Stomach (tissue), 9 donors: ENCODE measurements around the gene TSPAN33. TPM values are rescaled to one million over a fixed set of nuclear protein-coding genes. Genes with fewer than 3 reads are reported as not detected.
A peak's percentile ranks its signal among the peaks of the same experiment; 100 is the strongest.

Experiments used
- DNase-seq, 2 donors: peaks; one replicate each; pipeline versions ENCODE4 v3.0.0 to v3.0.0-alpha.2; 2013 to 2019
- H3K27ac ChIP-seq, 5 donors: fragments of 200-600 bp in 4 of 5; sonication (generic) in 4 of 5; one replicate each; pipeline ENCODE4 v1.5.1; 2013 to 2019; ENCODE audit warnings: mild to moderate bottlenecking in 1 of 5, moderate library complexity in 1 of 5
- H3K27me3 ChIP-seq, 3 donors: fragments of 200-600 bp; sonication (generic); one replicate each; pipeline ENCODE4 v1.5.1; 2017 to 2019; ENCODE audit warnings: mixed run types in 1 of 3
- H3K36me3 ChIP-seq, 4 donors: fragments of 200-600 bp; sonication (generic); 1 replicate in 3 of 4; 2 replicates in 1 of 4; pipeline ENCODE4 v1.5.1; 2016 to 2019
- H3K4me1 ChIP-seq, 4 donors: fragments of 200-600 bp; sonication (generic); one replicate each; pipeline ENCODE4 v1.5.1; 2016 to 2019
- H3K4me3 ChIP-seq, 4 donors: fragments of 200-600 bp; sonication (generic) in 3 of 4; one replicate each; pipeline ENCODE4 v1.5.1; 2016 to 2019; ENCODE audit warnings: mild to moderate bottlenecking in 1 of 4
- H3K9me3 ChIP-seq, 4 donors: fragments of 200-600 bp; sonication (generic); one replicate each; pipeline ENCODE4 v1.5.1; 2016 to 2019
- EP300 ChIP-seq: sonication (generic); formaldehyde crosslinking; IDR thresholded peaks from one replicate; pipeline ENCODE4 v1.6.1; 2017; ENCODE audit warnings: antibody characterized with exemption
- POLR2A ChIP-seq, 4 donors: fragments of 450-650 bp; IDR thresholded peaks; one replicate each; pipeline ENCODE4 v1.6.1; 2016; ENCODE audit warnings: antibody characterized with exemption in 4 of 4, control low read depth in 2 of 4, mild to moderate bottlenecking in 1 of 4, moderate library complexity in 1 of 4
- POLR2AphosphoS5 ChIP-seq, 3 donors: sonication (generic); formaldehyde crosslinking; IDR thresholded peaks; one replicate each; pipeline ENCODE4 v1.6.1; 2016; ENCODE audit warnings: antibody characterized with exemption in 3 of 3
- WGBS, 5 donors: extraction: QIAGEN DNeasy Blood & Tissue Kit in 3 of 5; methylation state at CpG; one replicate each; pipeline versions ENCODE4 v1.1.5 to v1.1.7; 2013 to 2018; 5-methylcytosine and 5-hydroxymethylcytosine counted together
- intact Hi-C: fragments of 100-400 bp; cut with DNase I; formaldehyde crosslinking; loops from one replicate; pipeline ENCODE4 v1.15.1; 2023; ENCODE audit warnings: low total_unique reads
- polyA plus RNA-seq, 3 donors: library from polyadenylated mRNA; stranded (reverse); fragments of 200-250 nt; gene quantifications; one replicate each; pipeline ENCODE4 v1.2.3, GENCODE V29; 2013
- total RNA-seq, 5 donors: library from RNA; depleted of rRNA; stranded (reverse); fragments of >200 nt; gene quantifications; one replicate each; pipeline versions ENCODE4 v1.1.0 to v1.2.3, GENCODE V29; 2014 to 2016
- TF ChIP-seq, protein P1 (sequence below), 7 experiments: fragments of 450-650 bp in 4 of 7; fragments of 200-600 bp in 3 of 7; sonication (generic) in 3 of 7; IDR thresholded peaks; one replicate each; pipeline ENCODE4 v1.5.1; 2016 to 2019; ENCODE audit warnings: antibody characterized with exemption in 7 of 7, control low read depth in 2 of 7, mild to moderate bottlenecking in 1 of 7
- donor health status: healthy with polysubstance abuse.
- donor health status: Bipolar disorder and iron deficiency.
- donor health status: healthy.

The TSPAN33 gene
- total and polyA plus RNA-seq, 8 donors: 1.8 to 20.9 (median 8.5) TPM

DNA sequence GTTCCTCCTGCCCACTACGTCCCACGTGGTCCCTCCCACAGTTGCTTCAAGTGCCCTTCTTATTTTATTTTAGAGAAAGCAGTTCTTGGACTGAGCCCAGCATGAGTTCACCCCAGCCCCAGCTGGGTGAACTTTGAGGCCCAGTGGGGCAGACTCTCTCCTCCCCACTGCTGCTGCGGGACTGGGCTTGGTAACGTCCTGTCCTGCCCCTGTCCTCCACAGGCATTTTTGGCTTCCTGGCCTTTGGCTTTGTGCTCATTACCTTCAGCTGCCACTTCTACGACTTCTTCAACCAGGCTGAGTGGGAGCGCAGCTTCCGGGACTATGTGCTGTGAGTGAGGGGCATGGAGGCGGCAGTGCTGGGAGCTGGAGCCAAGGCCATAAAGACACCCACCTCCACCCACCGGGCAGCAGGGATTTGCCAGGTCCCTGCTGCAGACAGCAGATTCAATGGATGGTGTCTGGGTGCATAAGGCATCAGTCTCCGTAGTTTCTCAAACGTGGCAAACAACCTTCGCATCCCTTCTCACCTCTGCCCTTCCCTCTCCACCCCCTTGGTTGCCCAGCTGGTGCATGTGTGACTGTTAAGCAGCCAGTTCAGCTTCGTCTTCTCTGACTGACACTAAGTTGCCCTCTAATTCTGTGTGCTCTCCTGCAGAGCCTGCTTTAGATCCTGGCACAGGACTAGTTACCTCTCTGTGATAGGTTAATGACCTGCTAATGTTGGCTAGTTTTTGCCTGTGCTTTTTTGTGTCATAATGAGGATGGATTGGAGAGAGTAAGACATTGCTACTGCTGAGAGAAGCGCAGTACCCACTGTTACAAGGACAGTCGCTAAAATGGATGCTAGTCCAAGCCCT is 64.8 kb downstream of the TSPAN33 start:
- Histone ChIP-seq H3K4me1 (peaks cover 0 to 6% (median 0%) of the 10 kb centered on the region in 4 donors), H3K4me3 (no peak overlapping the region), H3K9me3 (no peaks in the 10 kb centered on the region), H3K27me3 (no peaks in the 10 kb centered on the region), H3K27ac (no peak overlapping the region), H3K36me3 (peaks cover 0 to 65% (median 26%) of the 10 kb centered on the region in 4 donors)
- TF ChIP-seq, protein P1, sequence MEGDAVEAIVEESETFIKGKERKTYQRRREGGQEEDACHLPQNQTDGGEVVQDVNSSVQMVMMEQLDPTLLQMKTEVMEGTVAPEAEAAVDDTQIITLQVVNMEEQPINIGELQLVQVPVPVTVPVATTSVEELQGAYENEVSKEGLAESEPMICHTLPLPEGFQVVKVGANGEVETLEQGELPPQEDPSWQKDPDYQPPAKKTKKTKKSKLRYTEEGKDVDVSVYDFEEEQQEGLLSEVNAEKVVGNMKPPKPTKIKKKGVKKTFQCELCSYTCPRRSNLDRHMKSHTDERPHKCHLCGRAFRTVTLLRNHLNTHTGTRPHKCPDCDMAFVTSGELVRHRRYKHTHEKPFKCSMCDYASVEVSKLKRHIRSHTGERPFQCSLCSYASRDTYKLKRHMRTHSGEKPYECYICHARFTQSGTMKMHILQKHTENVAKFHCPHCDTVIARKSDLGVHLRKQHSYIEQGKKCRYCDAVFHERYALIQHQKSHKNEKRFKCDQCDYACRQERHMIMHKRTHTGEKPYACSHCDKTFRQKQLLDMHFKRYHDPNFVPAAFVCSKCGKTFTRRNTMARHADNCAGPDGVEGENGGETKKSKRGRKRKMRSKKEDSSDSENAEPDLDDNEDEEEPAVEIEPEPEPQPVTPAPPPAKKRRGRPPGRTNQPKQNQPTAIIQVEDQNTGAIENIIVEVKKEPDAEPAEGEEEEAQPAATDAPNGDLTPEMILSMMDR (IDR thresholded peaks at IDR 0.05): no peak
- no peak for TF ChIP-seq EP300
- TF ChIP-seq POLR2A (IDR thresholded peaks at IDR 0.05): no peak
- TF ChIP-seq POLR2AphosphoS5 (IDR thresholded peaks at IDR 0.05): no peak
- 78 to 89% (median 84%) methylated on average over 11 to 15 of the region's 15 CpGs for WGBS, 5 donors
- no peak for DNase-seq
- intact Hi-C loops: loop anchor here (5.0 kb wide), 1 partner anchor 42 kb away; no protein-coding TSS in a partner anchor

DNA sequence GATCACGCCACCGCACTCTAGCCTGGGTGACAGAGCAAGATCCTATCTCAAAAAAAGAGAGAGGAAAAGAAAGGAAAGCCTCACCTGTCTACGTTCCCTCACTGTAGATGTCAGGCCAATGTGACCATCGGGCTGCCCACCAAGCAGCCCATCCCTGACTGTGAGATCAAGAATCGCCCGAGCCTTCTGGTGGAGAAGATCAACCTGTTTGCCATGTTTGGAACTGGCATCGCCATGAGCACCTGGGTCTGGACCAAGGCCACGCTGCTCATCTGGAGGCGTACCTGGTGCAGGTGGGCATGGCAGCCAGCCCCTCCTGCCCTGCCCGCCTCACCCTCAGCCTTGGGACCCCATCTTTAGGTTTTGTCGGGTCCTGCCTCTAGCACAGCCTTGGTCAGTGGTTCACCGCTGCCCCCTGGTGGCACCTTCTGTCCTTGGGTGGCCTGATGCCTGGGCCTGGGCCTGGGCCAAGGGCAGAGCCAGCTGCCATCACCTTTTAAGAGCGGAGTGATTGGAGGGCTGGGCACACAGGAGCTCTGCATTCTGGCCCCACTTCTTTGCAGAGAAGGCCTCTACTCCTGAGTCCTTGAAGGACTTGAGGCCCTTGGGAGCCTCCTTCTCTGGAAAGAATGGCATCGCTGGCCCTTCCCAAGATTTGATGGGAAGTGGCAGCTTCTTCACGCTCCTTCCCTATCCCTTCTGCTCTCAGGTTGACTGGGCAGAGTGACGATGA is 65.9 kb downstream of the TSPAN33 start:
- Histone ChIP-seq H3K4me1 (peaks cover 0 to 6% (median 0%) of the 10 kb centered on the region in 4 donors), H3K36me3 (peaks cover 0 to 60% (median 25%) of the 10 kb centered on the region in 4 donors)
- 59 to 73% (median 63%) methylated on average over 13 to 16 of the region's 16 CpGs for WGBS, 5 donors

DNA sequence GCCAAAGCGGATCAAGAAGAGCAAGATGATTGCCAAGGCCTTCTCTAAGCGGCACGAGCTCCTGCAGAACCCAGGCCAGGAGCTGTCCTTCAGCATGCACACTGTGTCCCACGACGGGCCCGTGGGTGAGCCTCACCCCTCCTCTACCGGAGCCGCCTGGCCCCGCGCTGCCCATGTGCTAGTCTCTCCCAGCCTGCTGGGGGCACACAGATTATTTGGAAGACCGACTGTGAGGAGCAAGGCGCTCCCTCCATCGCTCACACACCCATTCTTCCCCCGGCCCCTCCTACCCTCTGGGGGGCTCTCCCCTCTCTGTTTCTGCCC is 66.4 kb downstream of the TSPAN33 start:
- Histone ChIP-seq H3K36me3 (peaks cover 0 to 54% (median 23%) of the 10 kb centered on the region in 4 donors), H3K27me3 (no peaks in the 10 kb centered on the region), H3K4me1 (peaks cover 0 to 6% (median 0%) of the 10 kb centered on the region in 4 donors), H3K27ac (no peak overlapping the region), H3K9me3 (no peaks in the 10 kb centered on the region), H3K4me3 (no peak overlapping the region)
- whole genome bisulfite sequencing, 5 donors: 89 to 97% (median 95%) methylated on average over 12 to 14 of the region's 14 CpGs
- intact Hi-C loops: loop anchor here (10.0 kb wide), 2 partner anchors 84 to 254 kb away; no protein-coding TSS in a partner anchor
- TF ChIP-seq POLR2A (IDR thresholded peaks at IDR 0.05): no peak
- TF ChIP-seq POLR2AphosphoS5 (IDR thresholded peaks at IDR 0.05): no peak
- TF ChIP-seq, protein P1 (IDR thresholded peaks at IDR 0.05): no peak
- TF ChIP-seq EP300: no peak
- DNase-seq: no peak

More for the DNA sequence above, 65.9 kb downstream of the TSPAN33 start:
- intact Hi-C loops: loop anchor here (10.0 kb wide), 2 partner anchors 84 to 254 kb away; no protein-coding TSS in a partner anchor
- peak; percentile 84 to 88 for DNase-seq
- TF ChIP-seq POLR2AphosphoS5 (IDR thresholded peaks at IDR 0.05) (peak in 1 of 3 donors; percentile 42), EP300 (no peak)
- TF ChIP-seq, protein P1 (IDR thresholded peaks at IDR 0.05): peak in 5 of 7 experiments; percentile 69 to 85 (median 84)
- Histone ChIP-seq H3K4me3 (no peak overlapping the region), H3K27ac (no peak overlapping the region), H3K27me3 (no peaks in the 10 kb centered on the region), H3K9me3 (no peaks in the 10 kb centered on the region)

DNA sequence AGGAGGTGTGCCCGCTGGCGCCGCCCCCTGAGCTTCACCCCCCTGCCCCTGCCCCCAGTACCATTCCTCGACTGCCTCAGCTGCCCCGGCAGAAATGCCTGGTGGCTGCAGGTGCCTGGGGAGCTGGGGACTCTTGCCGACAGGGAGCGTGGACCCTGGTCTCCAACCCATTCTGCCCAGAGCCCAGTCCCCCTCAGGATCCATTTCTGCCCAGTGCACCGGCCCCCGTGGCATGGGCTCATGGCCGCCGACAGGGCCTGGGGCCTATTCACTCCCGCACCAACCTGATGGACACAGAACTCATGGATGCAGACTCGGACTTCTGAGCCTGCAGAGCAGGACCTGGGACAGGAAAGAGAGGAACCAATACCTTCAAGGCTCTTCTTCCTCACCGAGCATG is 67.6 kb downstream of the TSPAN33 start:
- H3K36me3 ChIP-seq: peaks cover 0 to 44% (median 18%) of the 10 kb centered on the region in 4 donors
- no peak overlapping the region for H3K4me3 ChIP-seq
- TF ChIP-seq, protein P1 (IDR thresholded peaks at IDR 0.05): no peak
- no peak for TF ChIP-seq EP300
- no peak for TF ChIP-seq POLR2AphosphoS5 (IDR thresholded peaks at IDR 0.05)
- TF ChIP-seq POLR2A (IDR thresholded peaks at IDR 0.05): no peak
- intact Hi-C loops: loop anchor here (10.0 kb wide), 2 partner anchors 83 to 253 kb away; no protein-coding TSS in a partner anchor
- no peaks in the 10 kb centered on the region for H3K9me3 ChIP-seq
- H3K27ac ChIP-seq: no peak overlapping the region
- 93 to 96% (median 94%) methylated on average over 10 to 14 of the region's 14 CpGs for WGBS, 5 donors
- no peaks in the 10 kb centered on the region for H3K27me3 ChIP-seq
- DNase-seq: no peak
- H3K4me1 ChIP-seq: peaks cover 0 to 6% (median 0%) of the 10 kb centered on the region in 4 donors
